T-cell (primary cell): Measurements from ENCODE around the gene ETS1. TPM values are rescaled to one million over a fixed set of nuclear protein-coding genes. Genes with fewer than 3 reads are reported as not detected.

ENCODE experiments used
- ATAC-seq, 4 experiments: fragments of 200-7000 bp in 3 of 4; fragments of 150-1000 bp in 1 of 4; cut with Tn5 transposase; replicated peaks in 1 of 4; 1 replicate in 3 of 4; 2 replicates in 1 of 4; pipeline ENCODE4 v1.10.0; 2021; ENCODE audit warnings: moderate library complexity in 3 of 4, mild to moderate bottlenecking in 2 of 4, moderate number of reproducible peaks in 1 of 4
- CTCF ChIA-PET, 2 donors: fragments of 300-600 bp; sonication (Branson Sonifier 250); formaldehyde crosslinking; loops; one replicate each; lab custom pipeline; 2022; ENCODE audit warnings: antibody characterized with exemption in 2 of 2; lab: Charles Lee
- POLR2A ChIA-PET, 2 donors: fragments of 300-600 bp; sonication (Branson Sonifier 250); formaldehyde crosslinking; loops; one replicate each; lab custom pipeline; 2022; ENCODE audit warnings: antibody characterized with exemption in 2 of 2; lab: Charles Lee
- DNase-seq, 35 experiments: peaks; one replicate each; pipeline versions ENCODE4 v3.0.0 to v3.0.0-alpha.2; 2013 to 2023
- H3K27ac ChIP-seq: one replicate; pipeline ENCODE4 v1.5.1; 2013; ENCODE audit warnings: low read length
- H3K27me3 ChIP-seq, 2 experiments: replicated peaks in 1 of 2; 1 replicate in 1 of 2; 2 replicates in 1 of 2; pipeline versions ENCODE4 v1.6.1 to v1.7.0; 2013; ENCODE audit warnings: low read length in 1 of 2, mixed read lengths in 1 of 2; ENCODE audit not compliant: control insufficient read depth in 2 of 2, insufficient read depth in 2 of 2; ENCODE audit errors: extremely low read depth in 1 of 2
- H3K36me3 ChIP-seq, 2 donors: 1 replicate in 1 of 2; 2 replicates in 1 of 2; pipeline versions ENCODE4 v1.6.1 to v1.7.0; 2013; ENCODE audit warnings: low read length in 1 of 2; ENCODE audit not compliant: control insufficient read depth in 2 of 2, insufficient read depth in 1 of 2; ENCODE audit errors: extremely low read depth in 1 of 2
- H3K4me1 ChIP-seq, 2 experiments: 1 replicate in 1 of 2; 2 replicates in 1 of 2; pipeline versions ENCODE4 v1.6.1 to v1.7.0; 2013; ENCODE audit warnings: low read length in 2 of 2, mixed read lengths in 1 of 2; ENCODE audit not compliant: insufficient read depth in 2 of 2, control insufficient read depth in 1 of 2; ENCODE audit errors: extremely low read depth in 1 of 2
- H3K4me3 ChIP-seq, 2 donors: 1 replicate in 1 of 2; 2 replicates in 1 of 2; pipeline versions ENCODE4 v1.5.1 to v1.7.0; 2013; ENCODE audit warnings: mild to moderate bottlenecking in 2 of 2, low read length in 1 of 2, moderate library complexity in 1 of 2; ENCODE audit not compliant: control insufficient read depth in 1 of 2; ENCODE audit errors: extremely low read depth in 1 of 2
- H3K9me3 ChIP-seq: 2 replicates; pipeline ENCODE4 v1.7.0; 2013
- H3K27ac Mint-ChIP-seq, 2 donors: one replicate each; pipeline ENCODE4 v1.8.0; 2020 to 2021; ENCODE audit warnings: mild to moderate bottlenecking in 2 of 2, mixed read lengths in 2 of 2
- H3K27me3 Mint-ChIP-seq, 2 donors: one replicate each; pipeline ENCODE4 v1.8.0; 2021 to 2022; ENCODE audit warnings: mixed read lengths in 2 of 2
- H3K36me3 Mint-ChIP-seq: one replicate; pipeline ENCODE4 v1.8.0; 2021; ENCODE audit warnings: mixed read lengths
- H3K4me1 Mint-ChIP-seq, 3 donors: one replicate each; pipeline ENCODE4 v1.8.0; 2020 to 2022; ENCODE audit warnings: mixed read lengths in 3 of 3, mild to moderate bottlenecking in 1 of 3
- H3K4me3 Mint-ChIP-seq, 3 donors: one replicate each; pipeline ENCODE4 v1.8.0; 2020 to 2022; ENCODE audit warnings: mild to moderate bottlenecking in 3 of 3, mixed read lengths in 3 of 3, moderate library complexity in 3 of 3
- H3K9me3 Mint-ChIP-seq, 3 donors: one replicate each; pipeline ENCODE4 v1.8.0; 2020 to 2022; ENCODE audit warnings: mixed read lengths in 3 of 3
- WGBS: methylation state at CpG from one replicate; pipeline ENCODE4 v1.1.5; 2013; ENCODE audit warnings: missing lambda C conversion rate; ENCODE audit not compliant: insufficient coverage; 5-methylcytosine and 5-hydroxymethylcytosine counted together
- total RNA-seq, 35 experiments: library from RNA in 6 of 35; stranded (reverse) in 6 of 35; fragments of 120-200 nt in 1 of 35; gene quantifications; one replicate each; pipeline versions ENCODE4 v1.2.1 to v1.2.4 and lab custom pipeline; 2013 to 2026

The ETS1 gene
- total RNA-seq, 5 donors from 2014 or later (not counting 1 experiment from before 2014, with no cell fraction given) = 773 to 1,065 (median 854) TPM

DNA sequence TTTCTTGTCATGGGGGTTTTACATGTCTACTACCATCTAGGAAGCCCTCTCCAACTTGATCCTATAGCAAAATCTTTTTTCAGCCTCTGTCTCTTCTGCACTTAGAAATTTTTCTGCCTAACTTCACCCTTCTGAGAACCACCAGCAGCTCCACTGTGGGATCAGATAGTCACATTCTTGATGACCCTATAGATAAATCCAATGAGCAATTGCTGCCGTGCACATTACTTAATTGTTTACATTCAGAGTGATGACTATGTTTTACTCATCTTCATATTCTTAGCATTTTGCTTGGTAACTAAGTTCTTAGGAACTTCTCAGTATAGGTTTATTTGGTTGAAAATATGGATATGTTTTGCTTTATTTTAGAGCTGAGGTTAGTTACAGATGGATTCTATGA is 12.4 kb upstream of the ETS1 start:
- no peak overlapping the region for H3K27ac Mint-ChIP-seq
- H3K36me3 ChIP-seq = no peaks in the 10 kb centered on the region
- H3K9me3 ChIP-seq = no peaks in the 10 kb centered on the region
- H3K9me3 Mint-ChIP-seq = no peaks in the 10 kb centered on the region
- H3K4me3 ChIP-seq = no peak overlapping the region
- no peak overlapping the region for H3K27ac ChIP-seq
- DNase-seq = no peak
- H3K4me3 Mint-ChIP-seq = no peak overlapping the region
- CTCF ChIA-PET = interaction anchor here in 1 of 2 donors (0.6 kb wide), 1 partner anchor 175 kb away, joined by 3 read pairs; no protein-coding TSS in a partner anchor
- no peaks in the 10 kb centered on the region for H3K27me3 ChIP-seq
- no peak for ATAC-seq
- POLR2A ChIA-PET = no interaction called here
- WGBS = no CpG with 5 or more reads among the region's 1 CpG
- no peaks in the 10 kb centered on the region for H3K36me3 Mint-ChIP-seq
- peaks cover 3 to 16% of the 10 kb centered on the region in 2 experiments for H3K4me1 ChIP-seq
- H3K4me1 Mint-ChIP-seq = peaks cover 41 to 58% (median 54%) of the 10 kb centered on the region in 3 donors
- H3K27me3 Mint-ChIP-seq = no peaks in the 10 kb centered on the region

DNA sequence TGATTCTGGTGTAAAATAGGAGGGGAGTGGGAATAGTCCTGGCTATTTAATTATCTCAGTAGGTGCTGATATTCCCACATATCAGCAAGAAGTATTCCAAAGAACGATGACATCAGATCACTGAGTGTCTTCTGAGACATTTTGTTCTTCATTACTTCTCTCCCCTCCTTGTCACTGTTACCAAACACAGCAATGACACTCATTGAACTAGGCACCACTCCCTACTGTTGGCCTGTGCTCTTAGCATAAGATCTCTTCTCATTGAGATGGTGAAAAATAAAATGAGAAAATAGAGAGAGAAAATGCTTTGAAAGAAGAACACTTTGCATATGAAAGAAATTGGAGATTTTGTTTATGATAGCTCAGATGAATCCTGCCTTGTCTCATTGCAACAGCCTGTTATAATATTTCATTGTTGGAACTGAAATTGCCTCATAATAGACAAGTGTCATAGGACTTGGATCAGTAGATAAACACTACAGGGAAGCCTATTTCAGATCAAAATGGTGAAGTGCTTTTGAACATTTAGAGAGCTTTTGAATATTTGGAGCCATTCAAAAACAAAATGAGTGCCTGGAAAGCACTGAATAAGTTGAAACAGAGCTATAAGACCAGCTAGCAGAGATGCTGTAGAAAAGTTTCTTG is 11.3 kb upstream of the ETS1 start:
- Histone ChIP-seq H3K9me3 (no peaks in the 10 kb centered on the region), H3K27ac (no peak overlapping the region), H3K27me3 (no peaks in the 10 kb centered on the region), H3K36me3 (no peaks in the 10 kb centered on the region), H3K4me3 (no peak overlapping the region), H3K4me1 (peaks cover 3 to 11% of the 10 kb centered on the region in 2 experiments)
- ChIA-PET CTCF (interaction anchor here (0.6 to 0.9 kb wide), 3 partner anchors 18 to 107 kb away, joined by 3 read pairs; no protein-coding TSS in a partner anchor), POLR2A (no interaction called here)
- Mint-ChIP-seq H3K27me3 (no peaks in the 10 kb centered on the region), H3K4me3 (no peak overlapping the region), H3K27ac (no peak overlapping the region), H3K4me1 (peaks cover 32 to 50% (median 46%) of the 10 kb centered on the region in 3 donors), H3K9me3 (no peaks in the 10 kb centered on the region), H3K36me3 (no peaks in the 10 kb centered on the region)
- ATAC-seq (no peak), DNase-seq (no peak)
- WGBS = 100% methylated on average over 1 of the region's 1 CpG

DNA sequence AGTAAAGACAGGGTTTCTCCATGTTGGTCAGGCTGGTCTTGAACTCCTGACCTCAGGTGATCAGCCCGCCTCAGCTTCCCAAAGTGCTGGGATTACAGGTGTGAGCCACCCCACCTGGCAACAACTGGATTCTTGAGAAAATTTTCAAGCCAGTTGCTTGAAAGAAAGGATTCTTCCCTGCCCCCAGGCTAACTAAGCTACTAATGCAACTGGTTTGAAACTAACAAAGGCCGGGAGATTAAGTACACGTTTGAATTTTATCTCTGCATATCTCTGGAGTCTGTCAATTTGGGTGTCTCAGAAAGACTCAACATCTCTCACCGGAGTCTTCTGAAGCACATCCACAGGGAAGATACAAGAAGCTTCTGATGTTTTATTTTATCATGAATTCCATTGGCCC is 10.7 kb upstream of the ETS1 start:
- 88% methylated on average over 3 of the region's 4 CpGs for WGBS
- ATAC-seq (no peak), DNase-seq (no peak)
- Mint-ChIP-seq H3K27me3 (no peaks in the 10 kb centered on the region), H3K27ac (no peak overlapping the region), H3K9me3 (no peaks in the 10 kb centered on the region), H3K36me3 (no peaks in the 10 kb centered on the region), H3K4me1 (peaks cover 26 to 44% (median 40%) of the 10 kb centered on the region in 3 donors), H3K4me3 (no peak overlapping the region)
- no peak overlapping the region for H3K4me3 ChIP-seq
- H3K27ac ChIP-seq = no peak overlapping the region
- ChIA-PET POLR2A (no interaction called here), CTCF (no interaction called here)
- H3K36me3 ChIP-seq = no peaks in the 10 kb centered on the region
- H3K9me3 ChIP-seq = no peaks in the 10 kb centered on the region
- no peaks in the 10 kb centered on the region for H3K27me3 ChIP-seq
- H3K4me1 ChIP-seq = peaks cover 3 to 7% of the 10 kb centered on the region in 2 experiments

DNA sequence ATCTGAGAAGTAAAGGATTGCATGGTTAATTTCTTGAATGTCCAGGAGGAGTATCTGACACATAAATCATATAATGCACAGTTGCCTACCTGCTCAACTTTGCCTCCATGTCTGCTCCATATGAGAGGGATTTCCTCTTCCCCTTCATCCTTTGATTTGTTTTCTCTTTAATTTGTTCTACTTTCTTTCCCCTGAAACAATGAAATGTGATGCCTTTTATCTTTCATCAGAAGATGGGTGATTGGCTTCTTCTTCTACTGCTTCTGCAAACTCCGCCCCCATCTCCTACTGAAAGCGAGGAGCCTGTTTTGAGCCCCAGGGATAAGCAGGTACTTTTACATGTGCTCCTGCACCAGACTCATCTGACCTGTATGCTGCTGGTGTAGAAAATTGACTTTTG is 9.9 kb upstream of the ETS1 start:
- Mint-ChIP-seq H3K36me3 (no peaks in the 10 kb centered on the region), H3K4me1 (peaks cover 21 to 40% (median 36%) of the 10 kb centered on the region in 3 donors), H3K4me3 (no peak overlapping the region), H3K9me3 (no peaks in the 10 kb centered on the region), H3K27ac (no peak overlapping the region), H3K27me3 (no peaks in the 10 kb centered on the region)
- DNase-seq = no peak
- Histone ChIP-seq H3K27ac (no peak overlapping the region), H3K9me3 (no peaks in the 10 kb centered on the region), H3K36me3 (no peaks in the 10 kb centered on the region), H3K27me3 (no peaks in the 10 kb centered on the region), H3K4me1 (peaks cover 0 to 2% of the 10 kb centered on the region in 2 experiments), H3K4me3 (no peak overlapping the region)
- ChIA-PET POLR2A (interaction anchor here in 1 of 2 donors (0.6 kb wide), 1 partner anchor 1712 kb away, joined by 5 read pairs; no protein-coding TSS in a partner anchor), CTCF (no interaction called here)
- no peak for ATAC-seq
- WGBS = no CpG with 5 or more reads among the region's 2 CpGs

DNA sequence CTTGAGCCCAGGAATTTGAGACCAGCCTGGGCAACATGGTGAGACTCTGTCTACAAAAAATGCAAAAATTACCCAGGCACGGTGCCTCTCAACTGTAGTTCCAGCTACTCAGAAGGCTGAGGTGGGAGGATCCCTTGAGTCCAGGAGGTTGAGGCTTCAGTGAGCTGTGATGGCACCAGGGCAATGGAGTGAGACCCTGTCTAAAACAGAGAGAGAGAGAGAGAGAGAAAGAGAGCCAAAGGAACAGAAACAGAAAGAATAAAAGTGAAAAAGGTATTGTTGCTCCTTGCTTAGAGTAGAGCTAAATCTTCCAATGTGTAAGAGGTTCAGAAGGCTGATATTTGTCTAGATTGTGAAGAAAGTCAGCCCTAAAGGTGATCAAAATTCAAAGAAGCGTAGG is 8.9 kb upstream of the ETS1 start:
- H3K9me3 ChIP-seq = no peaks in the 10 kb centered on the region
- ChIA-PET CTCF (no interaction called here), POLR2A (no interaction called here)
- ATAC-seq = no peak
- H3K36me3 ChIP-seq = no peaks in the 10 kb centered on the region
- H3K27ac ChIP-seq = no peak overlapping the region
- Mint-ChIP-seq H3K4me3 (no peak overlapping the region), H3K4me1 (peaks cover 18 to 33% (median 31%) of the 10 kb centered on the region in 3 donors), H3K27ac (no peak overlapping the region), H3K27me3 (no peaks in the 10 kb centered on the region), H3K9me3 (no peaks in the 10 kb centered on the region), H3K36me3 (no peaks in the 10 kb centered on the region)
- no peak for DNase-seq
- H3K4me3 ChIP-seq = no peak overlapping the region
- 86% methylated on average over 1 of the region's 2 CpGs for WGBS
- H3K27me3 ChIP-seq = no peaks in the 10 kb centered on the region
- H3K4me1 ChIP-seq = peaks cover 0 to 2% of the 10 kb centered on the region in 2 experiments

DNA sequence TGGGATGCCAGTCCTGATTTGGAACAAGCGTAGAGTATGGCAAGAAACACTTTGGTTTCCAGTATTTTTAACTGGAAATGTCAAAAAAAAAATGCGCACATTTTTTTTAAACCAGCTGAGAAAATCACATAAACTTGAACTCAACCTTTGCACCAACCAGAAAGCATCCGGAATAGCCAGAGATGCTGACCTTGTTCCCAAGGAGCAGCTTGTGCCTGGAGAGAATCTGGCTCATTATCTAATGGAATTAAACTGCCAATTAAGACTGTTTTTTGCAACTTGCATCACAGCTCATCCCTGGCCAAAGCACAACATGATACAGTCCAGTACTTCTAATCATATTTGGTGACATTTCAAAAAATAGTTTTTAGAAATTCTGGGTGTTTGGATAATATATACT is 8.4 kb upstream of the ETS1 start:
- Histone ChIP-seq H3K9me3 (no peaks in the 10 kb centered on the region), H3K27me3 (no peaks in the 10 kb centered on the region), H3K4me1 (peaks cover 0 to 2% of the 10 kb centered on the region in 2 experiments), H3K4me3 (no peak overlapping the region), H3K27ac (no peak overlapping the region), H3K36me3 (no peaks in the 10 kb centered on the region)
- ChIA-PET CTCF (no interaction called here), POLR2A (interaction anchor here in 1 of 2 donors (0.5 kb wide), 1 partner anchor 19 kb away, joined by 3 read pairs; no protein-coding TSS in a partner anchor)
- Mint-ChIP-seq H3K9me3 (no peaks in the 10 kb centered on the region), H3K36me3 (no peaks in the 10 kb centered on the region), H3K27me3 (no peaks in the 10 kb centered on the region), H3K27ac (no peak overlapping the region), H3K4me1 (peaks cover 18 to 31% (median 30%) of the 10 kb centered on the region in 3 donors), H3K4me3 (no peak overlapping the region)
- DNase-seq (no peak), ATAC-seq (no peak)
- WGBS = 100% methylated on average over 3 of the region's 3 CpGs
